ENCODE results near the gene NRXN3.
"Not testable (repeated sequence)": the region's sequence is repeated elsewhere in the genome, so short reads cannot be mapped to it uniquely, and the experiment has no call there.

The NRXN3 gene

DNA sequence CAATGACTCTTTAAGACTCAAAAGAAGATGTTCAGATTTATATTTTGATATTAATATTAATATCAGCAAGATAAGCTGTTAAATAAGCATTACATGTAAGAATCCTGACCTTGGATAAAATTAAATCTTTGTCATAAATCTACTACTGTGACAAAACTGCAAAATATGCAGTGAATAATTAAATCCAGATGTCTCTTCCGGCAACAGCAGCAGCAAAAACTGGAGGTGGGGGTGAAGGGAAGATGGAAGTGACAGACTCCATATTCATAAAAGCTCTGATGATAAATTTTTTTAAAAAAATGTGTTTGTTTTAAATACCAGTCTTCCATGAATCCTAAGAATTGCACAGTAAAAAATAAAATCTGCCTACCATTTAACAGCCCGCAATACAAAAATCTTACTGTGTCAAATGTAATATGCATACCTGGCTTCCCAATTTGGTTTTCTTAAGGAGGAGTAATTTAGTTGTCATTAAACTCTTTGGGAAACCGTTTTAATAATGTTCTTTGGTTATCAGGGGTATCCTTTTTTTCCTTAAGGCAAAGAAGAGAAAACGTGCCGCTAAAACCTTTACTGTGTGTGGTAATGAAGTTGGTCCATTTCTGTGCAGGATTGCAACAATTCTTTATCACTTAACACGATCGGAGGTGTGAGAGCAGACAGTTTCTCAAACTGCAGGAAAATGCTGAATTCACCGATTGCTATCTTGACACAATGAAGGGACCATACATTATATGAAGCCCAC lies 1562.9 kb downstream of the NRXN3 start:
- DNase-seq: no peak

DNA sequence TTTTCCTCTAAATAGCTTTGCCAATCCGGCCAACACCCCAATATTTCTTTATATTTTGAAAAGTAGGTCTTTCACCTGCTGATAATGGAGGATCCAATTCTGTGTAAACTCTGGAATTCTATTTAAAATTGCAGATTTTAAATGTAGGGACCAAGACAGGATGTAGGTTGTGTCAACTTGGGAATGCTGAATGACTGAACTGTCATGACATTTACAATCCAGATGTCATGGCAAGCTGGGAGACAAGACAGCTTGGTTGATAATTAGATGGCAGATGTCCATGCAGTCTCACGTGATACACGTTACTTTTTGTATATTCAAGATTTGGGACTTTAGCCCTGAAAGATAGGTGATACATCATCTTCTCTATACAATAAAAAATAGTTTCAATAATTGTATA lies 1564.0 kb downstream of the NRXN3 start:
- no peak for DNase-seq

DNA sequence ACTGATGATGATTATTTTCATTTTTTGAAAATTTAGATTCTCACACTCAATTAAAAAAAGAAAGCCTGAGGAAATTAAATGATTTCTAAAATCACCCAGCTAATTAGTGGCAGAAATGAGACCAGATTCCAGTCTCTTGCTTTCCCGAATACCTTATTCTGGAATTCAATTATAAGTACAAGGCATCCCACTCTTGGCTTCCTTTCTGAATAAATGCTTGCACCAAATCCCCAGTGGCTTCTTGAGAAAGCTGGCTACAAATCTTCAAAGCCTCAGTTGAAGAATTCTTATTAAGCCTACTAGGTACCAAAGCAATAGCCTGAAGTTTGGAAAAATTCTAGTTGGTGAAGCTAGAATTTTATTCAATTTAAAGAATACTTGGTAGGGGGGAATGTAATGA lies 1564.5 kb downstream of the NRXN3 start:
- DNase-seq: no peak

DNA sequence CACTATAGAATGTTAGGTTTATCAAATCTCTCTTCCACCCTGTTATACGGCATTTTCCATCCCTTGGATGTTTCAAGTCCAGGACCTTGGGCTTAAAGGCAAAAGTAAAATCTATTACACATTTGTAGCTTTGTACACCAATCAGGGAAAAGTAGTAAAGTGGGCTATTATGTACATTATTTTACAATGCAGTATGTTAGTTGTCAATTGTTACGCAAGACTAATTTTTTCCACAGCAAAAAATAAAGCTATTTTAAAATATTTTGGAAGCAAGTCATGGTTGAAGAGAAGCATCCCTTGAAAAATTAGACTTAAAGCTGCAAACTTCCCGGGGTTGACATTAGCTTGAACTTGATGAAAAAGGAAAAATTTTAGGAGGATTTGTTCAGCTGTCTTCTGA lies 1564.9 kb downstream of the NRXN3 start:
- no peak for DNase-seq

DNA sequence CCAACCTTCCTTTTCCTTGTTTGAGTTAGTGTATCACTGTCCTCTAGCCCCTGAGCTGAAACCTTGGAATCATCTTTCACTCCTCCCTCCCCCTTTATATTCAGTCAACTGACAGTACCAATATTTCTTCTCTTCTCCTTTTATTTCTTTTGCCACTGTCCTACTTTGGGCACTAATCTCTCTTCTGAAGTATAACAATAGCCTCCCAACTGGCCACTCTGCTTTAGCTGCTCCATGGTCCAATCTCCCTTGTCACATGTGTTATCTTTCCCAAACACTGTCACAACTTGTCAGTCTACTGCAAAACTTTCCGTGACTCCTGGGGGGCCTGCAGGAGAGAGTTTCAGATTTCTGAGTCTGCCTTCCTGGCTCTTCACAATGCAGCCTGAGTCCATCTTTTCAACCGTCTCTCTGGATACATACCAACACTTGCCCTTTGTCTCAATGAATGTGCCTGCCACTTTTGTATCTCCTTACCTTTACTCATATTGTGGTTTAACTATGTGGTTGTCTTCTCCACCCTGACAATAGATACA lies 1570.0 kb downstream of the NRXN3 start:
- no peak for DNase-seq

DNA sequence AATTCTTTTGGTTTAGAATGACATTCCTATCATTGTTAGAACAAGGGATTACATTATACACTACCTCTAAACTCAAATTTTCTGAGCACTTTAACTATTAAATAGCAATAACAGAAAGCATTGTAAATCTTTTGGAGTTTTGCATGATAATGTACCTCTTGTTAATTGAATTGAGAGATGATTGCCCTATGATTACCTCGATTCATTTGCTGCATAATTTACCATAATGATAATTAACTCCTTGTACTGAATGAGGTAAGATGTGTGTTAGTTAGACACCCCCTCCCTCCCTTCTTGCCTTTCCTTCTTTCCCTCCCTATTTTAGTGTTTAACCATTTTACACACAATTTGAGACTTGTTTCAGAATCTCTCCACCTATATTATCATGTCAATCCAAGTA lies 1572.0 kb downstream of the NRXN3 start:
- no peak for DNase-seq

DNA sequence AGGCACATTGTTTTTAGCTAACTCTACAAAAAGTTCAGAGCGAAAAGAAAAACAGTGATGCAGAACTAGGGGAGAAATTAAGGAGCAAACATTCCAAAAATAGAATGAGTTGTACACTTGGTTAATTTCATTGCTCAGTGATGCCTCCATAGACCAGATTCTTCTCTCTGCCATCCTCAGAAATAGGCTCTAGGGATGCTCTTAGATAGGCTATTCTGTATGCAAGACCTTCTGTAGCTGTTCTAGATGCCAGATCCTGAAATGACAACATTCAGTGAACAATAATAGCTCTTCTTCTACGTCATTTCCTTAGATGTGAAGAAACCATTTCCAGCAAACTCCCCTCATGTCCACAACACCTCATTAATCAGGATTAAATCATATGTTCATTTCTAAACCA lies 1574.9 kb downstream of the NRXN3 start:
- no peak for DNase-seq

DNA sequence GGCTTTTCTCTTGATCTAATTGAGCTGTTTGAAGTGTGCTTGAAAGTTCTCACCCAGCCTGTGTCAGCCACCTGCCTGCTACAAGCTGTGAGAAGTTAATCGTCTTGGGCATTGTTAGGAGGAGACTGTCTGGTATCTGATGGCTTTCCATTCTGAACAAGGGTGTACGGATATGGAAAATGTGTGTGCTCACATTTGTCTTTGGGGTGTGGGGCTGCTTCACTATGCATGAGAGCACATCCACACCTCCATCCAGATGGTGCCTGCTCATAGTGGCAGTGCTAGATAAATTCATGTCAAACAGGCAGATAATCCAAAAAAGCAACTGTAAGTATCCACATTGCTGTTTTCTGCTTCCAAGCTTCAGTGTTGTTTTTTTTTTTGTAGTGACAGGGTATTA lies 1578.9 kb downstream of the NRXN3 start:
- DNase-seq: no peak

DNA sequence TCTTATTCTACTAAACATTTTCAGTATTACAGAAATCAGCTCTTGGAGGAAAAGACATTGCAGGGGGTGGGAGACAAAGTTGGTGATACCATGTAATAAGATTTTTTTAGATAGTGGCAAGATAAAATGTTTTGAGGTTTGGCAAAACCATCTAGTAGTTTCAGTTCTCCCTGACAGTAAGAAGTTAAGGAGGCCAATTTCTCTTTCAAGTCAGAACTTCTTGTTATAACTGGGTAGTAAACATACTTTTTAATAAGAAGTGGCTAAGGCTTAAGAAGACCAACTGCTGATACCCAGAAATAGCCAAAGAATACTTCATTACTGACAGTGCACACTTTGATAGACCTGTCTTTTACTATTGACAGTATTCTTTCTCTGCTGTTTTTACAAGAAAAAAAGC lies 1588.8 kb downstream of the NRXN3 start:
- no peak for DNase-seq

DNA sequence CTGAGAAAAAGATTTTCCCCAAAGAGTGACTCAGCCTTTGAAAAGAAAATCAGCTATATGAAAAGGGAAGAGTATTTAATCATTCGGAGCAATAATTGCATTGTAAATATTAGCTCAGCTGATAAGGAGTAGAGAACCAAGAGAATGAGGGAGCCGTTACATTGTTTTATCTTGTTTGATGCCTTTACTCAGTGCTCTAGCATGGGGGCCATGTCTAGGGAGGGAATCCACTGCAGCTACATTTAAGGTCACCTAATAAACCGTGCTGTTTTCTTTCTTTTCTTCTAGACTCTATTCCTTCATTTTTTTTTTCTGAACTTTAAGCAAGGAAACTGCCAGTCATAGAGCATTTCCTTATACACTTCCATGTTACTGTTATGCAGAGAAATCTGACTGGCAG lies 1594.2 kb downstream of the NRXN3 start:
- no peak for DNase-seq

DNA sequence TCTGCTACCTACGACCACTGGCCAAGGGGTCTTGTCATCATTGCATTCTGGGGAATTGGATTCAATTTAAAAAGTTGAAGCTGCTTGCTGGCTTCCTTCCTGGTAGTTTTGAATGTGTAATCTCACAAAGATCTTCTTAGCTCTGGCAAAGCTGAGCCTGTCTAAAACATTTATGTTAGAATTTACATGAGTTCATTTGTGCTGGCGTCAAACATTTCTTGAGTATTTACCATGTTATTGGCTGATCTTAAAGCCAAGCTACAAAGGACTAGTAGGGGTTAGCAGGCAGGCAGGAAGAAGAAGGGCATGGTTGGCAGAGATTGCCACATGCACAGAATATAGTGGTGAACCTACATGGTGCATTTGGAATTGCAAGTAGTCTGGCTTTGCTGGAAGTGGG lies 1596.3 kb downstream of the NRXN3 start:
- DNase-seq: no peak

DNA sequence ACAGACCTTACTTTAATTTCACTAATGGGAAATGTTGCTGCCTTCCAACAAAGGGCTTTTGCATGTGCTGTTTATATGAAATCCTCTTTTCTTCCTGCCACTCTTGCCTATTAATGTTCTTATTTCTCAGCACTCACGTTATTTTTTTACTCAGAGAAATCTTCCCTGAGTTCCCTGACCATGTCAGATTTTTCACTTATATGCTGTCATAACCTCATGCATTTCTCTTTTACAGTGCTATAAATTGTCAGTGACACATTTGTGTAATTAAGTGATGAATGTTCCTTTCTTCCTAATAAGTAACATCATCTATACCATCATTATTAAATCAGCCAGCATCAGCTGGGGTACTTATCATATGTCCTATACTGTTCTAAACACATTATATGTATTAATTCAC lies 1597.1 kb downstream of the NRXN3 start:
- DNase-seq: no peak

DNA sequence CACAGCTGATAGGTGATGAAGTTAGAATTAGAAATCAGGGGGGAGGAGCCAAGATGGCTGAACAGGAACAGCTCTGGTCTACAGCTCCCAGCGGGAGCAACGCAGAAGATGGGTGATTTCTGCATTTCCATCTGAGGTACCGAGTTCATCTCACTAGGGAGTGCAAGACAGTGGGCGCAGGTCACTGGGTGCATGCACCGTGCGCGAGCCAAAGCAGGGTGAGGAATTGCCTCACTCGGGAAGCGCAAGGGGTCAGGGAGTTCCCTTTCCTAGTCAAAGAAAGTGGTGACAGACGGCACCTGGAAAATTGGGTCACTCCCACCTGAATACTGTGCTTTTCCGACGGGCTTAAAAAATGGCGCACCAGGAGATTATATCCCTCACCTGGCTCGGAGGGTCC lies 1597.5 kb downstream of the NRXN3 start:
- DNase-seq: not testable (repeated sequence)

DNA sequence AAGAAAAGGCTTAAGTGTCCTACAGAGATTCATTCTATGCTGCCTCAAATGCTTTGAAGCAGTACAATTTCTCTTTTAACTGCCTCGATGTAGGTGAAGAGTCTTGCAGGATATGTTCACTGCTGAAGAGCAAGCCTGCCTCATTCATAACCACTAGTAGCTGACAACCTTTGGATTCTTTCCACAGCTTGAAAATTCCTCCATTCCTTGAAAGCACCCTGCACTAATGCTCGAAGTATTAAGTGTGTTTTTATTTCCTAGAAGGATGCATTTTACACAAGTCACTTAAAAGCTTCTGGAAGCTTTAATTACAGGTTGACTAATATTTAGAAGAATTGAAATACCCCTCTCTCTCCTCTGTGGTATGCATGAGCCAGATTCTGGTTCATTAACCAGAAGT lies 1611.7 kb downstream of the NRXN3 start:
- no peak for DNase-seq

DNA sequence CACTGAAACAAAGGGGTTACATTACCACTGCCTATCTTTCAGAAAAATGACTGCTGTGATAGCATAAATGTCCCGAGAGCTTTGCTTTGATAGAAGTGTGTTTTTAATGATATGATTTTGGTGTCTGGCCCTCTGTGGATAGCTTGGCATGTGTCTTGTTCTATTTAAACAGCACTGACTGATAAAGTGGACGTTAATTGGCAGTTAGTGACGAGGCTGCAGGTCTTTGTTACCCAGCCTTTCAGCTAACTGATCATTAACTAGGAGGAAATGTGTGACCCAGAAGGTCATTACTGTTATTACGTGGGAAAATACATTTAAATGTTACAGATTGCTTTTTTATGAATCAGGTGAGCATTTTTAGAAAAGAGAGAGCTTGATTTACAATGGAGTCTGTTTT lies 1612.9 kb downstream of the NRXN3 start:
- DNase-seq: no peak

DNA sequence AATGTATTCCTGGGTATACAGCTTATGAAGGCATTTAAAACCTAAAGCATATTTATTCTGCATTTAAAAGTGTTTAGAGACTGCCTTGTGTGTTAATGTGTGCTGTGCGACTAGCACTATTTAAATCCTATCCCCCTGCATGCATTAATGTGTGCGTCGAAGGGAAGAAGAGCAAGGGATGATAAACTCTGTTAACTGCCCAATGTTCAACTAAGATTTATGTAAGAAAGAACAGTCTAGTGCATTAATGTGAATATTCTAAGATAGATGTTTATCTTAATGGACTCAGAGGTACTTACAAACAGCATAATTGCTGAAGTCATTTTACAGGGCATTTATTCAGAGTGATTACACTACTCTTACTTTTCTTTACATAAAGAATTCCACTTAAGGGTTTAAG lies 1616.3 kb downstream of the NRXN3 start:
- DNase-seq: no peak

DNA sequence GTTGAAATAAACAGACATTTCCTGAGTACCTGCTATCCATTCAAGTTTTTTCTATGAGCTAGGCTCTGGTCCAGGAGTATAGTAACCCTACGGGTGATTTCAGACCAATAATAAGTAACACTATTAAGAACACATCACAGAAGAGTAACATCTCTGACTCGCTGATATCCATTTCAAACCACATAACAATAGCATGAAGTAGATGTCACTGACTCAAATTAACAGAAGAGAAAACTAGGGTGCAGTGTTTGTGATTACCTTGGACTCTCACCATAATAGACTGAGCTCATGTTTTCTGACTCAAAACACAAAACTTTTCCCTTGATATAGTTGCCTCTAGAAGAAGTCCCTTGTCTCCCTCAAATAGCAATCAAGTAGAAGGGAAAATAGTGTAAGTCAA lies 1618.2 kb downstream of the NRXN3 start:
- no peak for DNase-seq

DNA sequence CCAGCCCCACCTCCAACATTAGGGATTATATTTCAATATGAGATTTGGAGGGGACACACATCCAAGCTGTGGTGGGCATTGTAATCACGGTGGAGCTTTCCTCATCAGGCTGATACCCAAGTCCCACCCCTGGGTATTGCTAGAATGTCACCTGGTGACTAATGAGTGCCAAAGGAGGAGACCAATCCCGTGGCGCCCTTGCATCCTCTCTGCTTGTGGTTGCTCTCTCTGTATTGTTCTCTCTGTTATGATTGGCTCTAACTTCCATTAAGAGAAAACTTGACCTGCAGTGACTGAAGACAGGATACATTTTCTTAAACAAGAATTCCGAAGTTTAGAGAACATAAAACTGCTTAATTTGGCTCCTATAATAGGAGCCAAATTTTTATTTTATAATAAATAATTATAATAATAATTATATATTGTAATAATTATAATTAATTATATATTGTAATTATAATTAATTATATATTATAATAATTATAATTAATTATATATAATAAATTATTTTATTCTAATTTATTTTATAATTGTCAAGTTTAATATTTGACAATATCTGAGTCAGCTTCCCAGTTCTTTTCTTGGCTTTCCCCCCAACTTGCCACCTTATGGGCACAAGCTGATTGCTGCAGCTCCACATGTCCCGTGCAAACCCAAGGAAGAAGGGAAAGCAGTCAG lies 1621.0 kb downstream of the NRXN3 start:
- DNase-seq: no peak

DNA sequence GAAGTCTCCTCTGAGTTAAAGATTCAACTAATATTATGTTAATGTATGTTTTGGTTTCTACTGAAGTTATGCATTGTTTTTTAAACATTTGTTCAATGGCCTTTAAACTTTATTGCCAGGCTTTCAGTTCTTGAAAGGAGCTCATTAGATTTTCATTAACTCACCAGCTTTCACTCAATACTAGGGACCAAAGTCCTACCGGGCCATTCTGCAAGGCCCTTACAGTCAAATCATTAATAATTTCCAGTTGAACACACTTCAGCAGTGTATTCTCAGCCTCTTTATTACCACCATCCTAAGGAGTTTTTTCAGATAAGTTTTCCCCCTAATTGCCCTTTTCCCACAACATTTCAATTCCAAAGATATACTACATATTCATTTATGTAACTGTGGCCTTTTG lies 1631.9 kb downstream of the NRXN3 start:
- DNase-seq: no peak

DNA sequence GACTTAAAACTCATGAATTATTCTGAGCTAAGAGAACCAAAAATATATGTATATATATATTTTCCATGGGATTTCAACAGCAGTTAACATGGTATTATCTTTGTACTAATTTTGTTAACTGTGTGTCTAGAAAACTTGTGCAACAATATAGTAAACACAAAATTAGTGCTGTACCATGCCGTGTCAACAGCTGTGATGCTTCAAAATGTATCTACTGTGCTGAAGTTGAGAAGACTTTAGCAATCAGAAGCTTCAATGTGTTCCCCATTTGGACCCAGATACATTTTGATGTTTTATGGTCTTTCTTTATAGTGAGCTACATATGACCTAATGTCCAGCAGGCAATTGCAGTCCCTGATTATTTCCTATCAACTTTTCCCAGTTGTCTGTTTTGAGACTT lies 1635.5 kb downstream of the NRXN3 start:
- DNase-seq: no peak

DNA sequence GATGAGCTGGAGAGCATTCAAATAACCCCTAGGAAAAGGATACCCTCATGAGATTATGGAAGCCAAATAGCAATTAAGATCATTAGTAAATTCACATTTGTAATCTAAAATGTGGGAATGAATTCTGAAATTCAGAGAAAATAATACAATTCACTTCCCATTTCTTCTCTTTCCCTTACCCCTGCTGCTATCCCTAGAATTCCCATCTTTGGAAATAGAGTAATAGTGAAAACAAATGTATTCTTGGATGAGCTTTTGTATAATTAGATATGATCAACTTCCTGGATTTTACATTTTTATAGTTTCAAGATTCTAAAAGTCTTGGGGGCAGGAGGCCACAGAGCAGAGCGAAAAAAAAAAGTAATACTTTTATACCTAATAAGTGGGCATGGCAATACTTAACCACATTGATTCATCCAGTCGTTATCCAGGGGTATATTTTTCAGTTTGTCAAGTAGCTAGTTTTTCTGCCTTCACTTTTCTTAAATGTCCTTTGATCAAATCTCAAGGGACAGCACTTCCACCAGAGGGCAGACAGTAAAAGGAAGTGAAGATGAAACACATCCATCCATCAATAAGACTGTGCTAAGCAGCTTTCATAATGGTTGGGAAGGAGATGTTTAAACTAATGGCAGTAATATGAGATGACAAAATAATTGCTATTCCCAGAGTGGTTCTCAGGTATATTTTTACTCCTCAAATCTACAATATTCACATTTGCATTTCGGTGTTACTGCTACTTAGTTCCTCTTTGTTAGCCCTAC lies 1639.9 kb downstream of the NRXN3 start:
- no peak for DNase-seq

DNA sequence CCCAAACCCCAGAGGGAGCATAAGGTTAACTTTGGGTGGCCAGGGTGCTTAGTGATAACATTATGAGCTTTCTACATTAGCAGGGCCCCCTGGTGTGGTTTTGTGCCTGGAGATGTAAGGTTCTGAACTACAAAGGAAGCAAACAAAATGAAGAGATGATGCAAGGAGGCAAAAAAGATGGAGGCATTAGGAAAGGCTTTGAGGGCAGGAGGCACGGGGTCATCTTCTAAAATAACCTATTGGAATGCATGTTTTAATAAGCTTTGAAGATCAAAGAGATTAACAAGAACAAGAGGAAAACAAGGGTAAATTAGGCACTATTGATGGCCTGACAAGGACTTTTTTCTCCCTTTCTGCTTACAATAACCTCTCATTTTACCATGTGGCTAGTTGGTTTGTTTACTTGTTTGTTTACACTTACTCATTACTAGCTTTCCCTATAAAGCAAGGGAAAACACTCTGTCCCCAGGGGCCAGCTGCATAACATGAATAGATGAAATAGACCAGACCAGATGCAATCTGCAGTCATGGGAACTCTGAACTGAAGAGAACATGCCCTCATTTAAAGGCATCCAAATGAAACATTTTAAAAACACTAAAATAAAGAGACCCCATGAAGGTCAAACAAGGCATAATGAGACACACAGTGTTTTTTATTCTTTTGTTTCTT lies 1650.8 kb downstream of the NRXN3 start:
- no peak for DNase-seq

DNA sequence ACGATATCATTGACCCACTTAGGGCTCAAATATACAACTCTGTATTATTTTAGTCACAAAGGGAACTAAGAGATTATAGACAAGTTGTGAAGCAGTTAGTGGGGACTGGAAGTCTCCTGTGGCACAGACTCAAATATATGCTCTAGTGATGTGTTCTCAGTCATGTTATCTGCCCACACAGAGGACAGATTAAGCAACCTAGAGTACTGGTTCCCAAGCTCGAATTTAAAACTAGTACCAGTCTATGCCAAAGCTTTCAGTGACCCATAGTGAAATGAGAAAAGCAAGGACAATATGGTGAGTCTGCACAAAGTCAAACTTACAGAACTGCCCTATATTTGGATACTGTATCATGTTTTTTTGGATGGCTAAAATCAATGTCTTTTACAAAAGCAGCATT lies 1651.9 kb downstream of the NRXN3 start:
- no peak for DNase-seq
